ENCODE measurements around the gene NOL4.
"Not testable (repeated sequence)": the region's sequence is repeated elsewhere in the genome, so short reads cannot be mapped to it uniquely, and the experiment has no call there.

NOL4 gene, protein sequence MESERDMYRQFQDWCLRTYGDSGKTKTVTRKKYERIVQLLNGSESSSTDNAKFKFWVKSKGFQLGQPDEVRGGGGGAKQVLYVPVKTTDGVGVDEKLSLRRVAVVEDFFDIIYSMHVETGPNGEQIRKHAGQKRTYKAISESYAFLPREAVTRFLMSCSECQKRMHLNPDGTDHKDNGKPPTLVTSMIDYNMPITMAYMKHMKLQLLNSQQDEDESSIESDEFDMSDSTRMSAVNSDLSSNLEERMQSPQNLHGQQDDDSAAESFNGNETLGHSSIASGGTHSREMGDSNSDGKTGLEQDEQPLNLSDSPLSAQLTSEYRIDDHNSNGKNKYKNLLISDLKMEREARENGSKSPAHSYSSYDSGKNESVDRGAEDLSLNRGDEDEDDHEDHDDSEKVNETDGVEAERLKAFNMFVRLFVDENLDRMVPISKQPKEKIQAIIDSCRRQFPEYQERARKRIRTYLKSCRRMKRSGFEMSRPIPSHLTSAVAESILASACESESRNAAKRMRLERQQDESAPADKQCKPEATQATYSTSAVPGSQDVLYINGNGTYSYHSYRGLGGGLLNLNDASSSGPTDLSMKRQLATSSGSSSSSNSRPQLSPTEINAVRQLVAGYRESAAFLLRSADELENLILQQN

DNA sequence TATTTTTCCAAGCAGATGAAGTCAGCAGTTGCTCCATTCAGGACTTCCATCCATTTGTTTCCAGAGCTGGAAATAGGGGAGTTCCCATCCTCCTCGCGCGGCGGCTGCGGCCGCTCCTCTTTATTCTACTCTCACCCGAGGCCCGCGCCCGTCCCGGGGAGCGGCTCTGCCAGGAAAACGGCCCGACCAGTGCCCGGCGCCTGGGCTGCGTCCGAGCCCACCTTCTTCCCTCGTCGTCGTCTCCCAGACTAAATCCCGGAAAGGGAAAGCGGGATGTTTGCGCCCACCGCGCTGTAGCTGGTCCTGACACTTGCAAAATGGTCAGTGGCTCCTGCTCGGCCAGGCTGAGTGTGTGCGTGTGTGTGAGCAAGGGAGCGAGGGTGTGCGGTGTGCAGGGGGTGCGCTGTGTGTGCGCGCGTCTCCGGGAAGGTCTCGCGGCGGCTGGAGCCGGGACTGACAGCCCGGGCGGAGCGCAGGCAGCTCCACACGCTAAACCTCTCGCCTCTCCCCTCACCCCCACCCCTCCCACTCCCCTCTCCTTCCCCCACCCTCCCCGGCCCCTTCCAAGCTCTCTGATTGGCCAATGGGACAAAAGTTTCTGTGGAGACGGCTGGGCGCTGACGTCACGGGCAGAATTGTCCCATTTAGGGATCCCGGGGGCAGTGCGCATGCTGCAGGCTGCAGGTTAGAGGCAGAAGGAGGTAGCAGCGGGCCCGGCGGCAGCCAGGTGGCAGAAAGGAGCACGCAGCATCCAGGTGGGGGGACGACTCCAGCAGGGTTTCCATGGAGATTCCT lies at the start of gene NOL4:
TSS of gene NOL4 (minus strand) at position 491 of the 795 bp plus-strand sequence. CDS start 1,660 bp downstream, outside the sequence.
- peak; percentile 58 for DNase-seq (ENCODE audit: low spot score)

DNA sequence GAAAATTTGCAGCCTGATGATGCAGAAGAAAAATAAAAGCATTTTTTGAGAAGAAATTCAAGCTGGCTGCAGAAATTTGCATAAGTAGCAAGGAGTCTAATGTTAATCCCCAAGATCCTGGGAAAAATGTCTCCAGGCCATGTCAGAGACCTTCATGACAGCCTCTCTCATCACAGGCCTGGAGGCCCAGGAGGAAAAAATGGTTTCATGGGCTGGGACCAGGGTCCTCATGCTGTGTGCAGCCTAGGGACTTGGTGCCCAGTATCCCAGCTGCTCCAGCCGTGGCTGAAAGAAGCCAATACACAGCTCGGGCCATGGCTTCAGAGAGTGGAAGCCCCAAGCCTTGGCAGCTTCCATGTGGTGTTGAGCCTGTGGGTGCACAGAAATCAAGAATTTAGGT lies 41.3 kb upstream of the NOL4 start:
- DNase-seq (ENCODE audit: low spot score) = not testable (repeated sequence)

DNA sequence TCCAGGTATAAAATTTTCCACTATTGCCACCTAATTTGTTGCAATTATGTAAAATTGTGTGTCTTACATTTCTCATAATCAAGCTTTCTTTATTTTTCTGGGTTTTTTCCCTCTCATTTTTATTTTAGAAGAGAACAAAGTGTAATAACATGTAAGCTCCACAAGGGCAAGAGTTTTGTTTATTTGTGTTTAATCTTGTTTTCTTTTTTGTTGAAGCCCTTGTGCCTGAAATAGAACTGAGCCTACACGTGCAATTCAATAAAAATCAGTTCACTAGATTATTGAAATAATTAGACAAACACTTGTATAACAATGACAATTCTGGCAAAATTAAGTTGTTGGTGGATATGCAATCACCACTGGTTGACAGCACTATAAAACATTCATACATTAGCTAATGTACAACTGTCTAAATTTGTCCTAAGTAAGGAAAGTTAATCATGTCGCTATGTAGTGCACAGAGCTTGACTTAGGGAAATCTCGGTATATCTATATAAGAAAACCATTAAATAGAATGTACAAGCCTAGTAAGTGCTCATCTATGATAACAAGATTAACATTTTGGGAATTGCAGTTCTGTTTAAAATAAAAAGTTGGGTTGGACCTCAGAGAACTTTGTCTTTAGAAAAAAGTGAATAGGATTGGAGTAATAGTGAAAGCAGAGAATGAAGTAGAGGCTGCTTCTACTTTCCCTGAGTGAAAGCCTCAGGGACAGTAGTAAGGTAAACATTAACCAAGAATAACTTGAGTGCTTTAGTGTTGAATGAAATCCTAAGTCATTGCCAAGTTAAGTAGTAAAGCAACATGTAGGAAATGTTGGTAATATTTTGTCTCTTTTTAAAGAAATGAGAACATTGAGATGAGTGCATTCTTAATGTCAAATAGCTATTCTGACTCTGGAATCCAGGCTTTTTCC lies 37.4 kb upstream of the NOL4 start:
- no peak for DNase-seq (ENCODE audit: low spot score)

- DNase-seq (ENCODE audit: low spot score) = no peak
These were observed 33.5 kb upstream of the NOL4 start for GRCh38 chr18:34258176-34258575.

- DNase-seq (ENCODE audit: low spot score) = no peak
These were observed 27.2 kb upstream of the NOL4 start for GRCh38 chr18:34251919-34252318.

DNA sequence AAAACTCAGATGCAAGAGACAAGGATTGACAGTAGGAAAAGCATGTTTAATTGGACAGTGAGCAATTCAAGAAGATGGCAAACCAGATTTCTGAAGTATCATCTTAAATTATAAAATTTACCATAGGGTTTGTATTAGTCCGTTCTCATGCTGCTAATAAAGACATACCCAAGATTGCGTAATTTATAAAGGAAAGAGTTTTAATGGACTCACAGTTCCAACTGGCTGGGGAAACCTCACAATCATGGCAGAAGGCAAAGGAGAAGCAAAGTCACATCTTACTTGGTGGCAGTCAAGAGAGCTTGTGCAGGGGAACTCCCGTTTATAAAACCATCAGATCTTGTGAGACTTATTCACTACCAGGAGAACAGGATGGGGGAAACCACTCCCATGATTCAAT lies 24.0 kb upstream of the NOL4 start:
- no peak for DNase-seq (ENCODE audit: low spot score)

- no peak for DNase-seq (ENCODE audit: low spot score)
These were observed 18.0 kb upstream of the NOL4 start for GRCh38 chr18:34242739-34243138.

DNA sequence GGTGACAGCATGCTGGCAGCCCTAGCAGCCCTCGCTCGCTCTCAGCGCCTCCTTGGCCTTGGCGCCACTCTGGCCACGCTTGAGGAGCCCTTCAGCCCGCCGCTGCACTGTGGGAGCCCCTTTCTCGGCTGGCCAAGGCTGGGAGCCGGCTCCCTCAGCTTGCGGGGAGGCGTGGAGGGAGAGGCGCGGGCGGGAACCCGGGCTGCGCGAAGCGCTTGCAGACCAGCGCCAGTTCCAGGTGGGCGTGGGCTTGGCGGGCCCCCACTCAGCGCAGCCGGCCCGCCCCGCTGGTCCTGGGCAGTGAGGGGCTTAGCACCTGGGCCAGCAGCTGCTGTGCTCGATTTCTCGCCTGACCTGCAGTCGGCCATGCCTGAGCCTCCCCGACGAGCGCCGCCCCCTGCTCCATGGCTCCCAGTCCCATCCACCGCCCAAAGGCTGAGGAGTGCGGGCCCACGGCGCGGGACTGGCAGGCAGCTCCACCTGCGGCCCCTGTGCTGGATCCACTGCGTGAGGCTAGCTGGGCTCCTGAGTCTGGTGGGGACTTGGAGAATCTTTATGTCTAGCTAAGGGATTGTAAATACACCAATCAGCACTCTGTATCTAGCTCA lies 9.2 kb upstream of the NOL4 start:
- not testable (repeated sequence) for DNase-seq (ENCODE audit: low spot score)

- DNase-seq (ENCODE audit: low spot score) = no peak
These were observed 473 bp upstream of the NOL4 start for GRCh38 chr18:34225218-34225553.

GRCh38 chr18:34223893-34224422 lies 755 bp downstream of the NOL4 start:
- no peak for DNase-seq (ENCODE audit: low spot score)

DNA sequence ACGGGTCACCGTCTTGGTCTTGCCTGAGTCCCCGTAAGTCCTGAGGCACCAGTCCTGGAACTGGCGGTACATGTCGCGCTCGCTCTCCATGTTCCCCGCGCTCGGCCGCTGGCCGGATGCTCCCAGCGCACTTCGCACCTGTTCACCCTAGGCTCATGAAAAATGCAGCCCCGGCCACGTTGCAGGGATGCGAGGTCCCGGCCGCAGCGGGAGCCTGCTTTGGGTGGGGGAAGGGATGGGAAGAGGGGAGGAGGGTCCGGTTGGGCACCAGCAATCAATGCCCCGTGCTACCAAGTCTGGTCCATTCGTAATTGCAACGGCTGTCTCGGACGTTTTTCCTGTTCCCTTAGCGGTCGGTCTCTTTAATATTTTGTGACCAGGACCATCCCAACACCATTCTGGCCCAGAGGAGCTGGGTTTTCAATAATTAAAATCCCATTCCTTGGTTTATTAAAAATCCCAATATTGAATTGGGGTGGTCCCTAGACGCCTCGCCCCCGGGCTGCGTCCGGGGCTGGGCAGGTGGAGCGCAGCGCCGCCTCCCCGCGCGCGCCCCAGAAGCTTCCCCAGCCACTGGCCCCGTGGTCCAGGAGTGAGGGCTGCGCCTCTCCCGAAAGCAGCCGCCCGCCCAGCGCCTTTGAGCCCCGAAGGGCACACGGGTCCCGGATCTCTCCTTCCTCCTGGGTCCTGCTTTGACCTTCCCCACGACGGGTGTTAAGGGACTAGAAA lies 1.4 kb downstream of the NOL4 start:
- DNase-seq (ENCODE audit: low spot score) = no peak

DNA sequence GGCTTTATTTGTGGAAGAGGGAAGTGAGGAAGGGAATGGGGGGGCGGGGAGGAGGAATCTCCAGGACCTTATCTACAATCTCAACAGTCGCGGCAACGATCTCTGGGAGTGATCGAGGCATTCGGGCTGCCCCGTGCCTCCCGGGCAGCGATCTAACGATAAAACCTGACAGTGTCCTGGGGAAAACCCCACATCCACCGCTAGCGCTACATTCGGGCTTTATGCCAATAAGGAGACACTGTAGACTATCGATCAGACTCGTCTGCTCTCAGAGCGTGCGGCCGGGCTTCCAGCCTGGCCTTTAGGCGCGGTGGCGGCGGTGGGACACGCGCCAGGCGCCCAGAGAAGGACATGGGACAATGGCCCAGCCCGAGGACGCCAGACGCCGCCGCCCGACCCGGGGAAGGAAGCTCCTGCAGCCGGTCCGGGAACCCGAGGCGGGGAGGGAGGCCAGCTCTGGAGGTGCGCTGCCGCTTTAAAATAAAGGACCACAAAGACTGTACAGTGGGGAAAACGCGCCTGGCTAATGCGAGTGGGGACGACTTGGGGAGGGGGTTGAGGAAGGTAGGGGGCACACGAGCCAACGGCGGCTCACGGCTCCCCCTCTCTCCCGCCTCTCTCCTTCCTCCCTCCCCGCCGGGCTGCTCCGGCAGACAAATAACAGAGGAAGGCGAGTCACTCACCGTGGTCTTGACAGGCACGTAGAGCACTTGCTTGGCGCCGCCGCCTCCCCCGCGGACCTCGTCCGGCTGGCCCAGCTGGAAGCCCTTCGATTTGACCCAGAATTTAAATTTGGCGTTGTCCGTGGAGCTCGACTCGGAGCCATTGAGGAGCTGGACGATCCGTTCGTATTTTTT lies 2.2 kb downstream of the NOL4 start:
- peak; percentile 27 for DNase-seq (ENCODE audit: low spot score)

- DNase-seq (ENCODE audit: low spot score) = no peak
These were observed 2.8 kb downstream of the NOL4 start for GRCh38 chr18:34221971-34222306.

DNA sequence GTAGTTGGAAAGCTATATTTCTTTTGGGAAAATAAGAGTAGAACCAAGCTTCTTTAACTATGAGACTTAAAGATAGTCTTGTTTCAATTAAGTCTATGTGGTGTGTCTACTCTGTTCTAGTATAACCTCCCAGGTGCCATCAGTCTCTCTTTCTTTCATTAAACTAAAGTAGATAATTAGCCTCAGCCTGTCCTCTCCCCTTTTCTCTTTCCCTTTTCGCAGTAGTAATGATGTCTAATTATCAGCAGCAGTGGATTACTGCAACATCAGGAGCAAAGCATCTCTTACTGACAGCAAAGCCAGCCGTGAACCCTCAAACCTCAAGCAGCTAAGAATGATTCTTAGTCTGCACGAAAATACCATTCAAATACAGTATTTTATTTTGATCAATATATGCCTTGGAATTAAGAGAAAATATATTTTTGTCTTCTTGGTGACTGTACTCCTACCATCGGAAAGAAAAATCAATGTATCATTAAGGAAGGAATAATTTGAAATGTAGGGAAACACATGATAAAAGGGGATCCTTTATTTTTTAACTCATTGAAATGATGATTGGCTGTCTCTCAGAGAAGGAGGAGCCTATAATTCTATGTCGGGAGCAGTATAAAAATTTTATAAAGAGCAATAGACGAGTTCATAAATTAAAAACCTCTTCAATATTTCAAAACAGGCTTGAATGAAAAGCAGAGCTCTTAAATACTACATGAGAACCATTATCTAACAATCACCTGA lies 4.5 kb downstream of the NOL4 start:
- no peak for DNase-seq (ENCODE audit: low spot score)

GRCh38 chr18:34219651-34220050 lies 5.1 kb downstream of the NOL4 start:
- no peak for DNase-seq (ENCODE audit: low spot score)

DNA sequence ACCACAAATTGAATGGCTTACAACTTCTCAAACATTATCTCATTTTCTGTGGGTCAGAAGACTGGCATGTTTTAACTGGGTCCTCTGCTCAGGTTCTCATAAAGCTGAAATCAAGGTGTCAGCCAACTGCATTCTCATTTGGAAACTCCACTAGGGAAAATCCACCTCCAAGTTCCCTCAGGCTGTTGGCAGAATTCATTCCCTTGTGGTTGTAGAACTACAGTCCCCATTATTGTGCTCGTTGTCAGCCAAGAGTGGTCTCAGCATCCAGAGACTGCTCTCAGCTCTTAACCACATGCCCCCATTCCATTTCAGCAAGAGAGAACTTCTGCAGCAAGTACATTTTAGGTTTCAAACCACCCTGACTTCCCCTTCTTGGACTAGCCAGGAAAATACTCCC lies 12.2 kb downstream of the NOL4 start:
- DNase-seq (ENCODE audit: low spot score) = no peak

GRCh38 chr18:34207344-34207851 lies 17.3 kb downstream of the NOL4 start:
- DNase-seq (ENCODE audit: low spot score) = no peak

- no peak for DNase-seq (ENCODE audit: low spot score)
These were observed 20.8 kb downstream of the NOL4 start for GRCh38 chr18:34203866-34204265.

DNA sequence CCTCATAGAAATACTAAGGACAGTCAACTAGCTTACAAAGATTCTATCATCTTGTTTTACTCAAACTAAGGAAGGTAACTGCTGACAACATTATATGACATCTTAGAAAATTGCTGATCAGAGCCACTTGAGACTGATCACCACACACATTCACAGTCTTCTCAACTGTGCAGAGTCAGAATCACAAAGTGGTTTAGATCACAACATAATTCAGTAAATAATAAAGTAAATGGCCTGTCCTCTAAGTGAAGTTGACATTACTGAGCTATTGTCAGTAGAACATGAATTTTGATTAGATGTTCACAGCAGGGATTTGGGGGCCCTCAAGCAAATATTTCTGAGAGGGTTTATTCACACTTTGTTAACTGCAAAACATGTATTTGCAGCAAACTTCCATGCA lies 28.5 kb downstream of the NOL4 start:
- no peak for DNase-seq (ENCODE audit: low spot score)

All from pons (tissue), 1 donor.